SK-N-SH treated with all-trans-retinoic acid at 6 μM for 48 hours (cell line): Measurements from ENCODE around the gene CELA3A.
"Not testable (repeated sequence)": the region's sequence is repeated elsewhere in the genome, so short reads cannot be mapped to it uniquely, and the experiment has no call there.

Experiments
- ARNTL ChIP-seq: fragments of 450-650 bp; formaldehyde crosslinking; IDR thresholded peaks from 2 replicates; pipeline ENCODE4 v1.5.0; 2020; ENCODE audit warnings: low read depth, mild to moderate bottlenecking, moderate library complexity, borderline replicate concordance
- CREB5 ChIP-seq: fragments of 250-450 bp; sonication (Bioruptor Pico); IDR thresholded peaks from 2 replicates; pipeline ENCODE4 v1.5.1; 2020; ENCODE audit warnings: low read depth, mild to moderate bottlenecking, moderate library complexity
- ESRRG ChIP-seq: fragments of 250-450 bp; sonication (Bioruptor Pico); IDR thresholded peaks from 2 replicates; pipeline ENCODE4 v1.6.1; 2021; ENCODE audit warnings: mild to moderate bottlenecking
- ISL1 ChIP-seq: fragments of 250-450 bp; sonication (Bioruptor Pico); IDR thresholded peaks from 2 replicates; pipeline ENCODE4 v2.1.2; 2022; ENCODE audit warnings: mild to moderate bottlenecking, moderate library complexity
- PPARA ChIP-seq: fragments of 250-450 bp; sonication (Bioruptor Pico); IDR thresholded peaks from 2 replicates; pipeline ENCODE4 v1.5.0; 2020; ENCODE audit warnings: mild to moderate bottlenecking, borderline replicate concordance
- TOX ChIP-seq: fragments of 250-450 bp; sonication (Bioruptor Pico); IDR thresholded peaks from 2 replicates; pipeline ENCODE4 v1.8.0; 2021; ENCODE audit warnings: mild to moderate bottlenecking, moderate library complexity, borderline replicate concordance
- ZFP30 ChIP-seq: fragments of 450-650 bp; formaldehyde crosslinking; IDR thresholded peaks from 2 replicates; pipeline ENCODE4 v1.5.0; 2022; ENCODE audit warnings: mild to moderate bottlenecking, moderate library complexity
- ZNF70 ChIP-seq: fragments of 450-650 bp; formaldehyde crosslinking; IDR thresholded peaks from 2 replicates; pipeline ENCODE4 v1.5.0; 2020; ENCODE audit warnings: mild to moderate bottlenecking, moderate library complexity
- ZNF8 ChIP-seq: fragments of 450-650 bp; formaldehyde crosslinking; IDR thresholded peaks from 2 replicates; pipeline ENCODE4 v1.5.0; 2020; ENCODE audit warnings: mild to moderate bottlenecking, moderate library complexity
- TF ChIP-seq, protein P1 (sequence below): fragments of 250-450 bp; sonication (Bioruptor Pico); IDR thresholded peaks from 2 replicates; pipeline ENCODE4 v1.8.0; 2020; ENCODE audit warnings: mild to moderate bottlenecking, moderate library complexity, borderline replicate concordance

DNA sequence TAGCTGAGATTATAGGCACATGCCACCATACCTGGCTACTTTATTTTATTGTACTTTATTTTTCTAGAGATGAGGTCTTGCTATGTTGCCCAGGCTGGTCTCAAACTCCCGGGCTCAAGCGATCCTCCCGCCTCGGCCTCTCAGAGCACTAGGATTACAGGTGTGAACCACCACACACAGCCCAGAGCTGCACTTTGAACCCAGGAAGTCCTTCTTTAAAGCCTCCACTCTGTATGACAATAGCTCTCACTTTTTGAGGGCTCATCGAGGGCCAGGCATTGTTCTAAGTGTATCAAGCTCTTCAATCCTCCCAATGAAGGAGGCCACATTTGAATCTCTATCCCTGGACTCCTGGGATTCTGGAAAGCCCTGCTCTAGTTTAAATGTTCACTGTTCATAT is 1.0 kb downstream of the CELA3A start:
- not testable (repeated sequence) for TF ChIP-seq PPARA (CRISPR knock-in tag); ISL1 (CRISPR knock-in tag); ZFP30 (CRISPR knock-in tag); CREB5 (CRISPR knock-in tag); ESRRG (CRISPR knock-in tag); ARNTL; ZNF8 (CRISPR knock-in tag); TOX (CRISPR knock-in tag); ZNF70
- TF ChIP-seq, protein P1, sequence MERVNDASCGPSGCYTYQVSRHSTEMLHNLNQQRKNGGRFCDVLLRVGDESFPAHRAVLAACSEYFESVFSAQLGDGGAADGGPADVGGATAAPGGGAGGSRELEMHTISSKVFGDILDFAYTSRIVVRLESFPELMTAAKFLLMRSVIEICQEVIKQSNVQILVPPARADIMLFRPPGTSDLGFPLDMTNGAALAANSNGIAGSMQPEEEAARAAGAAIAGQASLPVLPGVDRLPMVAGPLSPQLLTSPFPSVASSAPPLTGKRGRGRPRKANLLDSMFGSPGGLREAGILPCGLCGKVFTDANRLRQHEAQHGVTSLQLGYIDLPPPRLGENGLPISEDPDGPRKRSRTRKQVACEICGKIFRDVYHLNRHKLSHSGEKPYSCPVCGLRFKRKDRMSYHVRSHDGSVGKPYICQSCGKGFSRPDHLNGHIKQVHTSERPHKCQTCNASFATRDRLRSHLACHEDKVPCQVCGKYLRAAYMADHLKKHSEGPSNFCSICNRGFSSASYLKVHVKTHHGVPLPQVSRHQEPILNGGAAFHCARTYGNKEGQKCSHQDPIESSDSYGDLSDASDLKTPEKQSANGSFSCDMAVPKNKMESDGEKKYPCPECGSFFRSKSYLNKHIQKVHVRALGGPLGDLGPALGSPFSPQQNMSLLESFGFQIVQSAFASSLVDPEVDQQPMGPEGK (CRISPR knock-in tag), result not testable (repeated sequence)
